HG03097 (cell line): Measurements from ENCODE around the gene DDX60.

Experiments
- ATAC-seq: cut with Tn5 transposase; IDR thresholded peaks from one replicate; pipeline ENCODE4 v1.9.1; 2021; ENCODE audit not compliant: unreplicated experiment, low FRiP score

Gene DDX60

GRCh38 chr4:168208957-168209614, 109.5 kb downstream of the DDX60 start:
- no peak for ATAC-seq

GRCh38 chr4:168203233-168203911, 115.2 kb downstream of the DDX60 start:
- no peak for ATAC-seq

GRCh38 chr4:168200685-168201084, 117.9 kb downstream of the DDX60 start:
- no peak for ATAC-seq

GRCh38 chr4:168199260-168199957, 119.1 kb downstream of the DDX60 start:
- no peak for ATAC-seq

- no peak for ATAC-seq
These were observed 120.6 kb downstream of the DDX60 start for GRCh38 chr4:168197926-168198325.

- peak; percentile 62 for ATAC-seq
These were observed 129.8 kb downstream of the DDX60 start for GRCh38 chr4:168188754-168189153.

- ATAC-seq: no peak
These were observed 134.6 kb downstream of the DDX60 start for GRCh38 chr4:168183717-168184571.

- ATAC-seq: no peak
These were observed 140.9 kb downstream of the DDX60 start for GRCh38 chr4:168177546-168178149.

GRCh38 chr4:168174308-168174707, 144.2 kb downstream of the DDX60 start:
- ATAC-seq: no peak

GRCh38 chr4:168167714-168168284, 150.8 kb downstream of the DDX60 start:
- ATAC-seq: no peak
